HL-60 (cell line): ENCODE results near the gene AMMECR1.

Source experiments
- DNase-seq, 2 experiments: peaks; one replicate each; pipeline ENCODE4 v3.0.0-alpha.2; 2010 to 2020; ENCODE audit warnings: low read depth in 1 of 2, low spot score in 1 of 2
- H3K27ac ChIP-seq: fragments of 250-450 bp; sonication (Bioruptor Pico); replicated peaks from 2 replicates; pipeline ENCODE4 v1.5.1; 2020; ENCODE audit warnings: mild to moderate bottlenecking, moderate library complexity
- H3K27me3 ChIP-seq: fragments of 250-450 bp; sonication (Bioruptor Pico); 2 replicates; pipeline ENCODE4 v1.5.1; 2021; ENCODE audit warnings: mild to moderate bottlenecking, moderate library complexity; ENCODE audit not compliant: insufficient read depth, poor library complexity, severe bottlenecking
- H3K4me3 ChIP-seq: replicated peaks from 2 replicates; pipeline ENCODE4 v1.5.1; 2011; ENCODE audit warnings: mild to moderate bottlenecking, control low read depth, low read length; ENCODE audit not compliant: insufficient read depth
- CTCF ChIP-seq: IDR thresholded peaks from one replicate; pipeline ENCODE4 v1.5.1; 2011; ENCODE audit warnings: low read length, control low read depth, inconsistent platforms; ENCODE audit not compliant: insufficient read depth
- GABPA ChIP-seq: IDR thresholded peaks from 2 replicates; pipeline ENCODE4 v1.6.1; 2012; ENCODE audit warnings: low read depth
- POLR2AphosphoS5 ChIP-seq: IDR thresholded peaks from 2 replicates; pipeline ENCODE4 v1.6.1; 2012; ENCODE audit warnings: low read depth
- SPI1 ChIP-seq: IDR thresholded peaks from 2 replicates; pipeline ENCODE4 v1.6.1; 2012; ENCODE audit warnings: low read depth, mild to moderate bottlenecking, borderline replicate concordance
- TF ChIP-seq, protein P1 (sequence below): IDR thresholded peaks from 2 replicates; pipeline ENCODE4 v1.6.1; 2012; ENCODE audit warnings: low read depth; ENCODE audit not compliant: insufficient replicate concordance

AMMECR1 gene

GRCh38 chrX:110252711-110253110 is 65.2 kb downstream of the AMMECR1 start:
- H3K27ac ChIP-seq = no peak overlapping the region
- no peak overlapping the region for H3K4me3 ChIP-seq
- DNase-seq = no peak
- no peaks in the 10 kb centered on the region for H3K27me3 ChIP-seq
- TF ChIP-seq GABPA = no peak

- DNase-seq = no peak
- H3K27ac ChIP-seq = no peak overlapping the region
- no peaks in the 10 kb centered on the region for H3K27me3 ChIP-seq
- TF ChIP-seq GABPA (no peak), POLR2AphosphoS5 (no peak), CTCF (no peak), SPI1 (no peak)
- TF ChIP-seq, protein P1, sequence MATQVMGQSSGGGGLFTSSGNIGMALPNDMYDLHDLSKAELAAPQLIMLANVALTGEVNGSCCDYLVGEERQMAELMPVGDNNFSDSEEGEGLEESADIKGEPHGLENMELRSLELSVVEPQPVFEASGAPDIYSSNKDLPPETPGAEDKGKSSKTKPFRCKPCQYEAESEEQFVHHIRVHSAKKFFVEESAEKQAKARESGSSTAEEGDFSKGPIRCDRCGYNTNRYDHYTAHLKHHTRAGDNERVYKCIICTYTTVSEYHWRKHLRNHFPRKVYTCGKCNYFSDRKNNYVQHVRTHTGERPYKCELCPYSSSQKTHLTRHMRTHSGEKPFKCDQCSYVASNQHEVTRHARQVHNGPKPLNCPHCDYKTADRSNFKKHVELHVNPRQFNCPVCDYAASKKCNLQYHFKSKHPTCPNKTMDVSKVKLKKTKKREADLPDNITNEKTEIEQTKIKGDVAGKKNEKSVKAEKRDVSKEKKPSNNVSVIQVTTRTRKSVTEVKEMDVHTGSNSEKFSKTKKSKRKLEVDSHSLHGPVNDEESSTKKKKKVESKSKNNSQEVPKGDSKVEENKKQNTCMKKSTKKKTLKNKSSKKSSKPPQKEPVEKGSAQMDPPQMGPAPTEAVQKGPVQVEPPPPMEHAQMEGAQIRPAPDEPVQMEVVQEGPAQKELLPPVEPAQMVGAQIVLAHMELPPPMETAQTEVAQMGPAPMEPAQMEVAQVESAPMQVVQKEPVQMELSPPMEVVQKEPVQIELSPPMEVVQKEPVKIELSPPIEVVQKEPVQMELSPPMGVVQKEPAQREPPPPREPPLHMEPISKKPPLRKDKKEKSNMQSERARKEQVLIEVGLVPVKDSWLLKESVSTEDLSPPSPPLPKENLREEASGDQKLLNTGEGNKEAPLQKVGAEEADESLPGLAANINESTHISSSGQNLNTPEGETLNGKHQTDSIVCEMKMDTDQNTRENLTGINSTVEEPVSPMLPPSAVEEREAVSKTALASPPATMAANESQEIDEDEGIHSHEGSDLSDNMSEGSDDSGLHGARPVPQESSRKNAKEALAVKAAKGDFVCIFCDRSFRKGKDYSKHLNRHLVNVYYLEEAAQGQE = no peak
- H3K4me3 ChIP-seq = no peak overlapping the region
Observed at GRCh38 chrX:110251961-110252360, 65.9 kb downstream of the AMMECR1 start.

DNA sequence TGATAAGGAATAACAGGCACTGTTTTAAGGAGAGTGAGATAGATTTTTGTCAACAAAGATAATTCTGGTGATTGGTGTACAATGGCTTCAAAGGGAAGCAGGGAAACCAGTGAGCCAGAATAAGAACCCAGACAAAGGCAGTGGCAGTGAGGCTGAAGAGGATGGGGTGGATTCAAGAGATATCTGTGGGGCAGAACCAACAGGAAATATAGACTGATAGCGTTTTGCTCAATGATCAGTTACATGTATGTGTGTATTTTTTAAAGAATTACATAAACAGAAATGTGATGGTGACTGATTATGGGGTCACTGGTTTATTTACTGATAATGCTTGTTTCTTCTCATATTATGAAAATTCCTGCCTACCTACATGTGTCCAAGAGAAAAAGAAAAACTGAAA is 66.4 kb downstream of the AMMECR1 start:
- TF ChIP-seq POLR2AphosphoS5 (no peak), CTCF (no peak)
- TF ChIP-seq, protein P1 = no peak

DNA sequence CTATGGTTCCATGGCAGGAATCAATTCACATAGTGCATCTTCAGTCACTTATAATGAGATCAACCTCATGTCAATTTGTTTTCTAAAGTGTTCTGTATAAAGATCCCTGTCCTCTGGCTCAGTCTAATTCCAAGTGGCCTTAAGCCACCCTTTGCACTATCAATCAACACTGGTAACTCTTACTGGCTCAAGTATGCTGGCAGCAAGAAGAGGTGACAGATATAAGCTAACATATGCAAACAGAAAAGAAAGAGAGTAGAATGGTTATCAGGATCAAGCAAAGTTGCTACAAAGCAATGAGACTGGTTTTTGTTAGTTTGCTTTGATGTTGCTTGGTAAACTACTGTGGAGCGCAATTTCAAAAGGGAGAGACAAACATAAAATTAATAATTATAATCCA is 67.0 kb downstream of the AMMECR1 start:
- H3K4me3 ChIP-seq = no peak overlapping the region
- no peaks in the 10 kb centered on the region for H3K27me3 ChIP-seq
- DNase-seq = no peak
- TF ChIP-seq, protein P1 = no peak
- TF ChIP-seq GABPA (no peak), POLR2AphosphoS5 (no peak), CTCF (no peak), SPI1 (no peak)
- no peak overlapping the region for H3K27ac ChIP-seq

More for the DNA sequence above, 66.4 kb downstream of the AMMECR1 start:
- DNase-seq = no peak
- Histone ChIP-seq H3K27me3 (no peaks in the 10 kb centered on the region), H3K27ac (no peak overlapping the region), H3K4me3 (no peak overlapping the region)
